GM19099 (cell line): Measurements from ENCODE around the gene DLX4.

Experiments
- POLR2A ChIP-seq: IDR thresholded peaks from 3 replicates; pipeline ENCODE4 v1.6.1; 2011; ENCODE audit warnings: low read depth; ENCODE audit not compliant: insufficient read length; ENCODE audit errors: extremely low read depth

DLX4 gene

GRCh38 chr17:49962599-49963308 is 6.2 kb upstream of the DLX4 start:
- no peak for TF ChIP-seq POLR2A

DNA sequence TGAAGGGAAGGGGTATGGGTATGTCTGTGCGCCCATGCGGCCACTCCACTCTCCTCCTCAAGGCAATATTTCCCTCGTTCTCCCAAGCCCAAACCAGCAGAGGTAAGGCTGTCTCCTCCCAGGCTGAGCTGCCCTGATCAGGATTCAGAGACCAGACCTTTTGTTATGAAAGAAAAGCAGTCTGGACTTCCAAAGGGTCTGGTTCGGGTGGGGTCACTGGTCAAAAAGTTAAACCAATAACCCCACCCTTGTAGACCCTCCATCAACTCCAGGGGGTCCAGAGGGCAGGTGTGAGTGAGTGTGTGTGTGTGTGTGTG is 5.7 kb upstream of the DLX4 start:
- TF ChIP-seq POLR2A, result no peak

DNA sequence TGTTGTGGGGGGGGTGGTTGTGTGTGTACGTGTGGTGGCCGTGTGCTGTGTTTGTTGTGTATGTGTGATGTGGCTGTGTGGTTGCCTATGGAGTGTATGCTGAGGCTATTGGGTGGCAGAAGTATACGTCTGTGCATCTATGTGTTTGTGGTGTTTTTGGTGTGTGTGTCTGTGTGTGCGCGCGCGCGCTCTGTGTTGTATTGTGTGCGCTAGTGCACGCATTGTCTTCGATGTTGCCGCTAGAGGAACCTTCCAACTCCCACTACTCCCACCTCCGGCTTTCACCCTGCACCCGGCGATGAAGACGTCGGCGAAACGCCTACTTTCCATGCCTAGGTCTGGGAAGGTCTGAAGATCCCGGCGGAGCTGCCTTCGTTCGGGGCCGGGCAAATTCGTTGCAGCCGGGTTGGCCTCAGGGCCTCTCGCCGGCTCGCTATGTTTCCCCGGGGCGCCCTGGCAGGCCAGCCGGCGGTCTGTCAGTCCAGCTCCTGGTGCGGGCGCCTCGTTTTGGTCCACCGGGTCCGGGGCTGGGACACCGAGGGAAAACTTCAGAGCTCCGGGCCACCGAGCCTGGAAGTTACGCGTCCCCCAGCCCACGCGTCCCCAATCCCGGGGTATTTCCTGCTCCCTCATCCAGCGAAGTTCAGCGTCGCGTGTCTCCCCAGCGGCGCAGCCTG is 5.2 kb upstream of the DLX4 start:
- TF ChIP-seq POLR2A, result no peak

DNA sequence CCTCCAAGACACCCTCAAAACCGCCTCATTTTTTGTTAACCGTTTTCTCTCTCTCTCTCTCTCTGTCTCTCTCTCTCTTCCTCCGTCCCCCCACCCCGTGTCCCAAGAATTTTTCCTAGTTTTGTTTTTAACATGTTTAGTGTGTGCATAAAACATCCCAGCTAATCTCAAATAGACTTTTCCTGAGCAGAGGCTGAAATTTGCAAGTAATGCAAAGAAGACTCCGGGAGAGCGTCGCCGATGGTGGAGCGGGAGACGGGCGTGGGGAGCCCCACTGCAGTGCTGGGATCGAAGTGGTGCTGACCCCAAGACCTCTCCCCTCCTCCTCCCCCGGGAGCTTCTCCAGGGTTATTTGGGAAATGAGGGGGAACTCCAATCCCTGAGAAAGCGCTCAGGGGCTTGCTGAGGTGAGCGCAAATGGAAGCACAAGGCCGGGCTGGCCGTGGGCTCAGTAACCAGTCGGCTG is 4.7 kb upstream of the DLX4 start:
- TF ChIP-seq POLR2A, result no peak

DNA sequence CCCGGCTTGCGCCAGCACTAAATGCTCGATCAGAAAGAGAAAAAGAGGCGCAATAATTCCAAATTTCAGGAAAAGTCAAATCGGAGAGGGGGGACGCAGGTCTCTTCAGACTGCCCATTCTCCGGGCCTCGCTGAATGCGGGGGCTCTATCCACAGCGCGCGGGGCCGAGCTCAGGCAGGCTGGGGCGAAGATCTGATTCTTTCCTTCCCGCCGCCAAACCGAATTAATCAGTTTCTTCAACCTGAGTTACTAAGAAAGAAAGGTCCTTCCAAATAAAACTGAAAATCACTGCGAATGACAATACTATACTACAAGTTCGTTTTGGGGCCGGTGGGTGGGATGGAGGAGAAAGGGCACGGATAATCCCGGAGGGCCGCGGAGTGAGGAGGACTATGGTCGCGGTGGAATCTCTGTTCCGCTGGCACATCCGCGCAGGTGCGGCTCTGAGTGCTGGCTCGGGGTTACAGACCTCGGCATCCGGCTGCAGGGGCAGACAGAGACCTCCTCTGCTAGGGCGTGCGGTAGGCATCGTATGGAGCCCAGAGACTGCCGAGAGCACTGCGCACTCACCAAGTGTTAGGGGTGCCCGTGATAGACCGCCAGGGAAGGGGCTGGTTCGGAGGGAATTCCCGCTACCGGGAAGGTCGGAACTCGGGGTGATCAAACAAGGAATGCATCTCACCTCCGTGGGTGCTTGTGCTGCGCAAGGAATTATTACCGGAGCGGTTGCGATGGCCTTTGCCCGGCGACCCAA is 4.0 kb upstream of the DLX4 start:
- TF ChIP-seq POLR2A, result no peak

GRCh38 chr17:49965524-49965909 is 3.5 kb upstream of the DLX4 start:
- no peak for TF ChIP-seq POLR2A

DNA sequence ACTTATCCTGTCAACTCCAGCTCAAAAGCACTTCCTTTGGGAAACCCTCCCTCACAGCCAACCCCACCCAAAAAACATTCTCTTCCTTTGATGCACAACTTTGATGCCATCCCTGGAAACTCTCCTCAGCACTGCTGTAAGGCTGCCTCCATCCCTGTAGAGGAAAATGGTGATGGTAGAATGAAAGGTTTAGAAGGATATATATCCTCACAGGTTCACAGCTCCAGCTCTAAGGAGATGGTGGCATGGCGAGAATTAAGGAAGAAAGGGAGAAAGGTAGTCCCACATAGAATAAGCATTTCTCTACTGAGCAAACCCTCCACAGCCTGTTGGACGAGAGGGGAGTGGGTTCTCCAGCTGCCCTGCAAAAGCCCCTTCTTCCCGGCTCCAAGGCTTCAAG is 2.2 kb upstream of the DLX4 start:
- TF ChIP-seq POLR2A, result no peak

- no peak for TF ChIP-seq POLR2A
Measured at GRCh38 chr17:49967205-49967604, 1.8 kb upstream of the DLX4 start.

DNA sequence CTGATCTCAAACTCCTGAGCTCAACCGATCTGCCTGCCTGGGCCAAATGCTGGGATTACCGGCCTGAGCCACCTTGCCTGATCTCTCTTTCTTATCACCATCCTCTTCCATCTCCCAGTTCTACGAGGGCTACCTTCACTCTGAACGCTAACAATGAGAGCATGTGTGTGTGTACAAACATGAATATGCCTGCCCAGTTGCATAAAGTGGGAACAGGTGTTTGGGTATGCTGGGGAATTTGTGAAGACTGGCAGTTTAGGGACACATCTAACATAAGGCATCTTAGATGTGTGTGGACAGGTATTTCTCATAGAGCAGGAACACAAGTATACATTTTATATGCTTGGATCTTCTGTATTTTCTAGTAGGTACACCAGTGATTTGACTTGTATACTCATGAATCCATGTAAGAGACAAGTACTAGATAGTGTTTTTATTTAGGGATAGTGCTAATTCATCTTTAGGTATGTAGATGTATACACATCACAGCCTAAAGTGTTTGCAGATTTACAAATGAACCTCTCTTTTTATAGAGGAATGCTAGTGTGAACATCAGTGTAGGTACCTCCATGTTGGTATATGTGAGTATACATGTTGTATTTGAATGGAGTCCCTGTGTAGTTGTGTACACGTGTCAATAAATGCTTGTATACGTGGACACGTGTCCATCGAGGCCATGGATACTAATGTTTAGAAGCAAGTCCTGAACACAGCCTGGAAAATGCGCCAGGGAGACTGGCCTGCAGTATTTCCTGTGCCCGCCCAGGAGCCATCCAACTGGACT is 1.2 kb upstream of the DLX4 start:
- TF ChIP-seq POLR2A, result no peak

GRCh38 chr17:49968405-49969133 is 421 bp upstream of the DLX4 start:
- no peak for TF ChIP-seq POLR2A

- TF ChIP-seq POLR2A, result no peak
Measured at GRCh38 chr17:49969795-49970389, 902 bp downstream of the DLX4 start.

GRCh38 chr17:49970498-49970897 is 1.5 kb downstream of the DLX4 start:
- no peak for TF ChIP-seq POLR2A

GRCh38 chr17:49971199-49971847 is 2.3 kb downstream of the DLX4 start:
- TF ChIP-seq POLR2A, result no peak
